ENCODE results near the gene AP4B1. TPM values are rescaled to one million over a fixed set of nuclear protein-coding genes. Genes with fewer than 3 reads are reported as not detected.

The AP4B1 gene
- total RNA-seq, 1 experiment from 2014 or later, result 14.2 TPM

DNA sequence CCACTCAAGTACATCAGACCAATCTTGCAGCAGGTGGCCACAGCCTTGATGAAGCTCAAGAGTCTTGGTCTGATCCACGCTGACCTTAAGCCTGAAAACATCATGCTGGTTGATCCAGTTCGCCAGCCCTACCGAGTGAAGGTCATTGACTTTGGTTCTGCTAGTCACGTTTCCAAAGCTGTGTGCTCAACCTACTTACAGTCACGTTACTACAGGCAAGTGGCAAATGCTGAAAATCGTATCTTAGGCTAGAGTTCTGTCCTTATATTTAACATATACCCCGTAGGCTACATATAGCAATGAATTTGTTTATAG, 36.6 kb upstream of the AP4B1 start:
- Mint-ChIP-seq H3K4me3 (no peak overlapping the region), H3K4me1 (peaks cover 20% of the 10 kb centered on the region), H3K9me3 (no peaks in the 10 kb centered on the region), H3K27ac (no peak overlapping the region), H3K36me3 (peaks cover 22% of the 10 kb centered on the region), H3K27me3 (ENCODE audit: low read depth) (no peaks in the 10 kb centered on the region)
- no peak for ATAC-seq
- POLR2A ChIA-PET, result no interaction called here
- no peak for DNase-seq (ENCODE audit: low spot score)
- TF ChIP-seq ZNF671 (CRISPR knock-in tag; IDR thresholded peaks at IDR 0.05), result no peak
- TF ChIP-seq MXD4 (CRISPR knock-in tag; IDR thresholded peaks at IDR 0.05; ENCODE audit: borderline replicate concordance), result no peak
- TF ChIP-seq ZNF416 (CRISPR knock-in tag; IDR thresholded peaks at IDR 0.05), result no peak
- no peak for TF ChIP-seq ZNF263 (CRISPR knock-in tag; IDR thresholded peaks at IDR 0.05; ENCODE audit: low read depth)
- TF ChIP-seq CREM (CRISPR knock-in tag; IDR thresholded peaks at IDR 0.05), result no peak
- TF ChIP-seq, protein P1, sequence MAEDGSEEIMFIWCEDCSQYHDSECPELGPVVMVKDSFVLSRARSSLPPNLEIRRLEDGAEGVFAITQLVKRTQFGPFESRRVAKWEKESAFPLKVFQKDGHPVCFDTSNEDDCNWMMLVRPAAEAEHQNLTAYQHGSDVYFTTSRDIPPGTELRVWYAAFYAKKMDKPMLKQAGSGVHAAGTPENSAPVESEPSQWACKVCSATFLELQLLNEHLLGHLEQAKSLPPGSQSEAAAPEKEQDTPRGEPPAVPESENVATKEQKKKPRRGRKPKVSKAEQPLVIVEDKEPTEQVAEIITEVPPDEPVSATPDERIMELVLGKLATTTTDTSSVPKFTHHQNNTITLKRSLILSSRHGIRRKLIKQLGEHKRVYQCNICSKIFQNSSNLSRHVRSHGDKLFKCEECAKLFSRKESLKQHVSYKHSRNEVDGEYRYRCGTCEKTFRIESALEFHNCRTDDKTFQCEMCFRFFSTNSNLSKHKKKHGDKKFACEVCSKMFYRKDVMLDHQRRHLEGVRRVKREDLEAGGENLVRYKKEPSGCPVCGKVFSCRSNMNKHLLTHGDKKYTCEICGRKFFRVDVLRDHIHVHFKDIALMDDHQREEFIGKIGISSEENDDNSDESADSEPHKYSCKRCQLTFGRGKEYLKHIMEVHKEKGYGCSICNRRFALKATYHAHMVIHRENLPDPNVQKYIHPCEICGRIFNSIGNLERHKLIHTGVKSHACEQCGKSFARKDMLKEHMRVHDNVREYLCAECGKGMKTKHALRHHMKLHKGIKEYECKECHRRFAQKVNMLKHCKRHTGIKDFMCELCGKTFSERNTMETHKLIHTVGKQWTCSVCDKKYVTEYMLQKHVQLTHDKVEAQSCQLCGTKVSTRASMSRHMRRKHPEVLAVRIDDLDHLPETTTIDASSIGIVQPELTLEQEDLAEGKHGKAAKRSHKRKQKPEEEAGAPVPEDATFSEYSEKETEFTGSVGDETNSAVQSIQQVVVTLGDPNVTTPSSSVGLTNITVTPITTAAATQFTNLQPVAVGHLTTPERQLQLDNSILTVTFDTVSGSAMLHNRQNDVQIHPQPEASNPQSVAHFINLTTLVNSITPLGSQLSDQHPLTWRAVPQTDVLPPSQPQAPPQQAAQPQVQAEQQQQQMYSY (CRISPR knock-in tag; IDR thresholded peaks at IDR 0.05), result no peak
- TF ChIP-seq NFYB (CRISPR knock-in tag; conservative IDR thresholded peaks at IDR 0.05; ENCODE audit: low read depth), result no peak
- TF ChIP-seq, protein P2, sequence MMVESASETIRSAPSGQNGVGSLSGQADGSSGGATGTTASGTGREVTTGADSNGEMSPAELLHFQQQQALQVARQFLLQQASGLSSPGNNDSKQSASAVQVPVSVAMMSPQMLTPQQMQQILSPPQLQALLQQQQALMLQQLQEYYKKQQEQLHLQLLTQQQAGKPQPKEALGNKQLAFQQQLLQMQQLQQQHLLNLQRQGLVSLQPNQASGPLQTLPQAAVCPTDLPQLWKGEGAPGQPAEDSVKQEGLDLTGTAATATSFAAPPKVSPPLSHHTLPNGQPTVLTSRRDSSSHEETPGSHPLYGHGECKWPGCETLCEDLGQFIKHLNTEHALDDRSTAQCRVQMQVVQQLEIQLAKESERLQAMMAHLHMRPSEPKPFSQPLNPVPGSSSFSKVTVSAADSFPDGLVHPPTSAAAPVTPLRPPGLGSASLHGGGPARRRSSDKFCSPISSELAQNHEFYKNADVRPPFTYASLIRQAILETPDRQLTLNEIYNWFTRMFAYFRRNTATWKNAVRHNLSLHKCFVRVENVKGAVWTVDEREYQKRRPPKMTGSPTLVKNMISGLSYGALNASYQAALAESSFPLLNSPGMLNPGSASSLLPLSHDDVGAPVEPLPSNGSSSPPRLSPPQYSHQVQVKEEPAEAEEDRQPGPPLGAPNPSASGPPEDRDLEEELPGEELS (CRISPR knock-in tag; IDR thresholded peaks at IDR 0.05), result no peak
- TF ChIP-seq ESRRA (CRISPR knock-in tag; IDR thresholded peaks at IDR 0.05; ENCODE audit: borderline replicate concordance), result no peak
- no peak for TF ChIP-seq ZNF219 (CRISPR knock-in tag; IDR thresholded peaks at IDR 0.05; ENCODE audit: borderline replicate concordance)
- CTCF ChIA-PET, result interaction anchor here (1.2 to 1.9 kb wide), 2 partner anchors 37 to 342 kb away, joined by 3 to 6 read pairs; no protein-coding TSS in a partner anchor

DNA sequence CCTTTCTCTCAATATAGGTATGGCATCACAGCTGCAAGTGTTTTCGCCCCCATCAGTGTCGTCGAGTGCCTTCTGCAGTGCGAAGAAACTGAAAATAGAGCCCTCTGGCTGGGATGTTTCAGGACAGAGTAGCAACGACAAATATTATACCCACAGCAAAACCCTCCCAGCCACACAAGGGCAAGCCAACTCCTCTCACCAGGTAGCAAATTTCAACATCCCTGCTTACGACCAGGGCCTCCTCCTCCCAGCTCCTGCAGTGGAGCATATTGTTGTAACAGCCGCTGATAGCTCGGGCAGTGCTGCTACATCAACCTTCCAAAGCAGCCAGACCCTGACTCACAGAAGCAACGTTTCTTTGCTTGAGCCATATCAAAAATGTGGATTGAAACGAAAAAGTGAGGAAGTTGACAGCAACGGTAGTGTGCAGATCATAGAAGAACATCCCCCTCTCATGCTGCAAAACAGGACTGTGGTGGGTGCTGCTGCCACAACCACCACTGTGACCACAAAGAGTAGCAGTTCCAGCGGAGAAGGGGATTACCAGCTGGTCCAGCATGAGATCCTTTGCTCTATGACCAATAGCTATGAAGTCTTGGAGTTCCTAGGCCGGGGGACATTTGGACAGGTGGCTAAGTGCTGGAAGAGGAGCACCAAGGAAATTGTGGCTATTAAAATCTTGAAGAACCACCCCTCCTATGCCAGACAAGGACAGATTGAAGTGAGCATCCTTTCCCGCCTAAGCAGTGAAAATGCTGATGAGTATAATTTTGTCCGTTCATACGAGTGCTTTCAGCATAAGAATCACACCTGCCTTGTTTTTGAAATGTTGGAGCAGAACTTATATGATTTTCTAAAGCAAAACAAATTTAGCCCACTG, 36.0 kb upstream of the AP4B1 start:
- DNase-seq (ENCODE audit: low spot score) (no peak), ATAC-seq (no peak)
- ChIA-PET POLR2A (no interaction called here), CTCF (interaction anchor here (1.2 to 1.9 kb wide), 3 partner anchors 38 to 342 kb away, joined by 3 to 6 read pairs (median 4); no protein-coding TSS in a partner anchor)
- no peaks in the 10 kb centered on the region for H3K27me3 Mint-ChIP-seq (ENCODE audit: low read depth)
- peaks cover 22% of the 10 kb centered on the region for H3K36me3 Mint-ChIP-seq
- H3K4me1 Mint-ChIP-seq, result peaks cover 21% of the 10 kb centered on the region
- TF ChIP-seq ZNF423 (CRISPR knock-in tag; IDR thresholded peaks at IDR 0.05), result no peak
- no peak for TF ChIP-seq ZNF138 (CRISPR knock-in tag; conservative IDR thresholded peaks at IDR 0.05)
- H3K4me3 Mint-ChIP-seq, result no peak overlapping the region
- peak overlapping the region; percentile 79 for H3K27ac Mint-ChIP-seq
- H3K9me3 Mint-ChIP-seq, result no peaks in the 10 kb centered on the region

DNA sequence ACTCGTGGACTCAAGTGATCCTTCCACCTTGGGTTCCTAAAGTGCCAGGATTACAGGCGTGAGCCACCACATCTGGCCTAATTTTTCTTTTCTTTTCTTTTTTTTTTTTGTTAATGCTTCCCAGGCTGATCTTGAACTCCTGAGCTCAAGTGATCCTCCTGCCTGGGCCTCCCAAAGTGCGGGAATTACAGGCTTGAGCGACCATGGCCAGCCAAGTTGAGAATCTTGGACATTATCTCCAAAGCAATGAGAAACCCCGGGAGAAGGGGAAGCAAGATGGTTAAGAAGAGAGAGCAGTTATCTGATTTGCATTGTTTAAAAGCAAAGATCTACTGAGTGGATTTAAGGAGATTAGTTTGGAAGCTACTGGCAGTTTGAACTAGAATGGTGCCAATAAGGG, 33.6 kb upstream of the AP4B1 start:
- Mint-ChIP-seq H3K27ac (peak overlapping the region; percentile 72), H3K4me3 (no peak overlapping the region), H3K4me1 (peaks cover 23% of the 10 kb centered on the region), H3K36me3 (peaks cover 16% of the 10 kb centered on the region), H3K27me3 (ENCODE audit: low read depth) (no peaks in the 10 kb centered on the region), H3K9me3 (peaks cover 3% of the 10 kb centered on the region; the same call in 1 of the 2 replicates)
- CTCF ChIA-PET, result interaction anchor here (0.8 to 2.1 kb wide), 3 partner anchors 10 to 41 kb away, joined by 3 to 11 read pairs (median 5); partner anchors contain the start of gene OLFML3
- POLR2A ChIA-PET, result no interaction called here
- no peak for DNase-seq (ENCODE audit: low spot score)
- ATAC-seq, result no peak
- TF ChIP-seq ESRRA (CRISPR knock-in tag; IDR thresholded peaks at IDR 0.05; ENCODE audit: borderline replicate concordance) (no peak), ATF1 (CRISPR knock-in tag; IDR thresholded peaks at IDR 0.05) (no peak), ZNF121 (CRISPR knock-in tag; IDR thresholded peaks at IDR 0.05) (no peak), EMX1 (CRISPR knock-in tag; IDR thresholded peaks at IDR 0.05) (no peak), NR2C2 (CRISPR knock-in tag; IDR thresholded peaks at IDR 0.05) (no peak), IRF2 (CRISPR knock-in tag; IDR thresholded peaks at IDR 0.05; ENCODE audit: borderline replicate concordance, low read depth) (no peak)
- TF ChIP-seq, protein P3, sequence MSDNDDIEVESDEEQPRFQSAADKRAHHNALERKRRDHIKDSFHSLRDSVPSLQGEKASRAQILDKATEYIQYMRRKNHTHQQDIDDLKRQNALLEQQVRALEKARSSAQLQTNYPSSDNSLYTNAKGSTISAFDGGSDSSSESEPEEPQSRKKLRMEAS (CRISPR knock-in tag; IDR thresholded peaks at IDR 0.05), result no peak
- TF ChIP-seq, protein P4, sequence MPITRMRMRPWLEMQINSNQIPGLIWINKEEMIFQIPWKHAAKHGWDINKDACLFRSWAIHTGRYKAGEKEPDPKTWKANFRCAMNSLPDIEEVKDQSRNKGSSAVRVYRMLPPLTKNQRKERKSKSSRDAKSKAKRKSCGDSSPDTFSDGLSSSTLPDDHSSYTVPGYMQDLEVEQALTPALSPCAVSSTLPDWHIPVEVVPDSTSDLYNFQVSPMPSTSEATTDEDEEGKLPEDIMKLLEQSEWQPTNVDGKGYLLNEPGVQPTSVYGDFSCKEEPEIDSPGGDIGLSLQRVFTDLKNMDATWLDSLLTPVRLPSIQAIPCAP (CRISPR knock-in tag; IDR thresholded peaks at IDR 0.05), result no peak
- TF ChIP-seq, protein P5, sequence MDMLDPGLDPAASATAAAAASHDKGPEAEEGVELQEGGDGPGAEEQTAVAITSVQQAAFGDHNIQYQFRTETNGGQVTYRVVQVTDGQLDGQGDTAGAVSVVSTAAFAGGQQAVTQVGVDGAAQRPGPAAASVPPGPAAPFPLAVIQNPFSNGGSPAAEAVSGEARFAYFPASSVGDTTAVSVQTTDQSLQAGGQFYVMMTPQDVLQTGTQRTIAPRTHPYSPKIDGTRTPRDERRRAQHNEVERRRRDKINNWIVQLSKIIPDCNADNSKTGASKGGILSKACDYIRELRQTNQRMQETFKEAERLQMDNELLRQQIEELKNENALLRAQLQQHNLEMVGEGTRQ (CRISPR knock-in tag; IDR thresholded peaks at IDR 0.05), result no peak
- TF ChIP-seq, protein P6, sequence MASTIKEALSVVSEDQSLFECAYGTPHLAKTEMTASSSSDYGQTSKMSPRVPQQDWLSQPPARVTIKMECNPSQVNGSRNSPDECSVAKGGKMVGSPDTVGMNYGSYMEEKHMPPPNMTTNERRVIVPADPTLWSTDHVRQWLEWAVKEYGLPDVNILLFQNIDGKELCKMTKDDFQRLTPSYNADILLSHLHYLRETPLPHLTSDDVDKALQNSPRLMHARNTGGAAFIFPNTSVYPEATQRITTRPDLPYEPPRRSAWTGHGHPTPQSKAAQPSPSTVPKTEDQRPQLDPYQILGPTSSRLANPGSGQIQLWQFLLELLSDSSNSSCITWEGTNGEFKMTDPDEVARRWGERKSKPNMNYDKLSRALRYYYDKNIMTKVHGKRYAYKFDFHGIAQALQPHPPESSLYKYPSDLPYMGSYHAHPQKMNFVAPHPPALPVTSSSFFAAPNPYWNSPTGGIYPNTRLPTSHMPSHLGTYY (CRISPR knock-in tag; IDR thresholded peaks at IDR 0.05), result no peak
